HUES6 (cell line): ENCODE results near the gene KIF18B.

ENCODE experiments used
- H3K27ac ChIP-seq: 2 replicates; pipeline ENCODE4 v1.7.0; 2013; ENCODE audit warnings: low read depth, mild to moderate bottlenecking, low read length, inconsistent platforms
- H3K27me3 ChIP-seq: 2 replicates; pipeline ENCODE4 v1.6.1; 2013; ENCODE audit warnings: low read length; ENCODE audit not compliant: control insufficient read depth, insufficient read depth
- H3K36me3 ChIP-seq: 2 replicates; pipeline ENCODE4 v1.6.1; 2013; ENCODE audit warnings: low read length; ENCODE audit not compliant: control insufficient read depth, insufficient read depth
- H3K4me1 ChIP-seq: 2 replicates; pipeline ENCODE4 v1.6.1; 2013; ENCODE audit warnings: low read length; ENCODE audit not compliant: control insufficient read depth, insufficient read depth
- H3K4me3 ChIP-seq: 2 replicates; pipeline ENCODE4 v1.5.1; 2013; ENCODE audit warnings: low read depth, low read length
- H3K9ac ChIP-seq: one replicate; pipeline ENCODE4 v1.6.1; 2013; ENCODE audit warnings: mild to moderate bottlenecking, low read length
- H3K9me3 ChIP-seq: 2 replicates; pipeline ENCODE4 v1.6.1; 2013; ENCODE audit warnings: low read depth, low read length; ENCODE audit not compliant: control insufficient read depth, insufficient read depth

KIF18B gene

GRCh38 chr17:44901411-44901921 lies 46.1 kb downstream of the KIF18B start:
- Histone ChIP-seq H3K9ac (no peak overlapping the region), H3K27ac (no peak overlapping the region), H3K36me3 (no peaks in the 10 kb centered on the region), H3K4me3 (no peak overlapping the region), H3K4me1 (peaks cover 12% of the 10 kb centered on the region), H3K27me3 (no peaks in the 10 kb centered on the region), H3K9me3 (no peaks in the 10 kb centered on the region)

- H3K27ac ChIP-seq = no peak overlapping the region
- no peak overlapping the region for H3K4me3 ChIP-seq
Measured at GRCh38 chr17:44900894-44901293, 46.7 kb downstream of the KIF18B start.

GRCh38 chr17:44899074-44899782 lies 48.3 kb downstream of the KIF18B start, which contains the start of gene EFTUD2:
Gene EFTUD2 (minus strand): TSS chr17:44899445. CDS start chr17:44894521, 4,924 bp downstream.
- no peaks in the 10 kb centered on the region for H3K9me3 ChIP-seq
- H3K27me3 ChIP-seq = no peaks in the 10 kb centered on the region
- H3K36me3 ChIP-seq = peaks cover 11% of the 10 kb centered on the region
- peak within 1 kb of the TSS; percentile 91 for H3K4me3 ChIP-seq
- H3K9ac ChIP-seq = peak within 1 kb of the TSS; percentile 99
- peak within 1 kb of the TSS; percentile 100 for H3K27ac ChIP-seq
- H3K4me1 ChIP-seq = no peaks in the 10 kb centered on the region

More at GRCh38 chr17:44900894-44901293, 46.7 kb downstream of the KIF18B start:
- peaks cover 6% of the 10 kb centered on the region; the same call in 1 of the 2 replicates for H3K4me1 ChIP-seq
- H3K36me3 ChIP-seq = peaks cover under 1% of the 10 kb centered on the region; the same call in 1 of the 2 replicates
- no peak overlapping the region for H3K9ac ChIP-seq
- no peaks in the 10 kb centered on the region for H3K27me3 ChIP-seq
- no peaks in the 10 kb centered on the region for H3K9me3 ChIP-seq

- Histone ChIP-seq H3K4me3 (peak overlapping the region; percentile 91), H3K4me1 (no peaks in the 10 kb centered on the region), H3K9me3 (no peaks in the 10 kb centered on the region), H3K27me3 (no peaks in the 10 kb centered on the region), H3K27ac (peak overlapping the region; percentile 100), H3K9ac (peak overlapping the region; percentile 99), H3K36me3 (peaks cover 16% of the 10 kb centered on the region)
Measured at GRCh38 chr17:44898768-44899073, 48.9 kb downstream of the KIF18B start.

- no peak overlapping the region for H3K4me3 ChIP-seq
- H3K9ac ChIP-seq = no peak overlapping the region
- no peak overlapping the region for H3K27ac ChIP-seq
- peaks cover 43% of the 10 kb centered on the region for H3K36me3 ChIP-seq
- no peaks in the 10 kb centered on the region for H3K9me3 ChIP-seq
- H3K27me3 ChIP-seq = no peaks in the 10 kb centered on the region
- no peaks in the 10 kb centered on the region for H3K4me1 ChIP-seq
Measured at GRCh38 chr17:44894642-44895041, 52.9 kb downstream of the KIF18B start.

- H3K27me3 ChIP-seq = no peaks in the 10 kb centered on the region
- peaks cover 50% of the 10 kb centered on the region for H3K36me3 ChIP-seq
- H3K4me1 ChIP-seq = no peaks in the 10 kb centered on the region
- no peak overlapping the region for H3K4me3 ChIP-seq
- H3K9me3 ChIP-seq = no peaks in the 10 kb centered on the region
- H3K27ac ChIP-seq = peak overlapping the region; percentile 18; the same call in 1 of the 2 replicates
- no peak overlapping the region for H3K9ac ChIP-seq
Measured at GRCh38 chr17:44892250-44892649, 55.3 kb downstream of the KIF18B start.

- Histone ChIP-seq H3K4me1 (no peaks in the 10 kb centered on the region), H3K36me3 (peaks cover 69% of the 10 kb centered on the region), H3K9ac (no peak overlapping the region), H3K9me3 (no peaks in the 10 kb centered on the region), H3K27ac (no peak overlapping the region), H3K27me3 (no peaks in the 10 kb centered on the region), H3K4me3 (no peak overlapping the region)
Measured at GRCh38 chr17:44889003-44889402, 58.6 kb downstream of the KIF18B start.

- H3K9ac ChIP-seq = no peak overlapping the region
- H3K27me3 ChIP-seq = no peaks in the 10 kb centered on the region
- peaks cover 70% of the 10 kb centered on the region for H3K36me3 ChIP-seq
- no peak overlapping the region for H3K4me3 ChIP-seq
- H3K27ac ChIP-seq = no peak overlapping the region
- no peaks in the 10 kb centered on the region for H3K9me3 ChIP-seq
- no peaks in the 10 kb centered on the region for H3K4me1 ChIP-seq
Measured at GRCh38 chr17:44887971-44888954, 59.3 kb downstream of the KIF18B start.

- peaks cover 71% of the 10 kb centered on the region for H3K36me3 ChIP-seq
- no peak overlapping the region for H3K4me3 ChIP-seq
- H3K9me3 ChIP-seq = no peaks in the 10 kb centered on the region
- H3K27ac ChIP-seq = no peak overlapping the region
- no peaks in the 10 kb centered on the region for H3K4me1 ChIP-seq
- no peak overlapping the region for H3K9ac ChIP-seq
- no peaks in the 10 kb centered on the region for H3K27me3 ChIP-seq
Measured at GRCh38 chr17:44887016-44887415, 60.6 kb downstream of the KIF18B start.

GRCh38 chr17:44884941-44885340 lies 62.6 kb downstream of the KIF18B start:
- peaks cover 79% of the 10 kb centered on the region for H3K36me3 ChIP-seq

GRCh38 chr17:44881145-44881544 lies 66.4 kb downstream of the KIF18B start:
- no peak overlapping the region for H3K4me3 ChIP-seq
- H3K9me3 ChIP-seq = no peaks in the 10 kb centered on the region
- no peak overlapping the region for H3K9ac ChIP-seq
- peaks cover 94% of the 10 kb centered on the region for H3K36me3 ChIP-seq
- no peaks in the 10 kb centered on the region for H3K4me1 ChIP-seq
- no peaks in the 10 kb centered on the region for H3K27me3 ChIP-seq
- no peak overlapping the region for H3K27ac ChIP-seq

More at GRCh38 chr17:44884941-44885340, 62.6 kb downstream of the KIF18B start:
- no peaks in the 10 kb centered on the region for H3K9me3 ChIP-seq
- no peak overlapping the region for H3K27ac ChIP-seq
- H3K4me3 ChIP-seq = no peak overlapping the region
- no peaks in the 10 kb centered on the region for H3K27me3 ChIP-seq
- H3K9ac ChIP-seq = no peak overlapping the region
- H3K4me1 ChIP-seq = no peaks in the 10 kb centered on the region
